ENCODE data around the gene SMG7. TPM values are rescaled to one million over a fixed set of nuclear protein-coding genes. Genes with fewer than 3 reads are reported as not detected.

SMG7 gene
- polyA plus RNA-seq, 1 donor from 2014 or later = 19.1 TPM

- Histone ChIP-seq H3K27ac (ENCODE audit: low read length) (no peak overlapping the region), H3K9ac (ENCODE audit: low read length) (no peak overlapping the region), H3K9me2 (ENCODE audit: insufficient read depth, low read length) (no peaks in the 10 kb centered on the region), H3K4me2 (ENCODE audit: low read length) (no peak overlapping the region), H3K36me3 (ENCODE audit: insufficient read depth, low read length) (no peaks in the 10 kb centered on the region), H3K79me2 (replicated peaks; ENCODE audit: insufficient read depth, low read length) (peaks cover 88% of the 10 kb centered on the region), H3K4me3 (ENCODE audit: low read length) (no peak overlapping the region), H3F3A (ENCODE audit: insufficient read depth, low read length, poor library complexity, severe bottlenecking) (no peaks in the 10 kb centered on the region), H4K20me1 (ENCODE audit: insufficient read depth) (no peaks in the 10 kb centered on the region), H3K27me3 (ENCODE audit: insufficient read depth, low read depth, low read length) (no peaks in the 10 kb centered on the region), H3K9me3 (ENCODE audit: low read length) (no peaks in the 10 kb centered on the region), H2AFZ (ENCODE audit: low read depth, low read length) (no peak overlapping the region)
- TF ChIP-seq CTCF (IDR thresholded peaks at IDR 0.05; ENCODE audit: poor library complexity, severe bottlenecking) (no peak), EZH2 (IDR thresholded peaks at IDR 0.05; ENCODE audit: borderline replicate concordance, insufficient read depth, low read length, poor library complexity, severe bottlenecking) (no peak), MXI1 (conservative IDR thresholded peaks at IDR 0.05; ENCODE audit: poor library complexity, severe bottlenecking) (no peak), SMC3 (conservative IDR thresholded peaks at IDR 0.05; ENCODE audit: poor library complexity) (no peak), TAF1 (IDR thresholded peaks at IDR 0.05; ENCODE audit: low read depth) (no peak), POLR2AphosphoS5 (IDR thresholded peaks at IDR 0.05) (no peak), RAD21 (conservative IDR thresholded peaks at IDR 0.05) (no peak)
- TF ChIP-seq, protein P1, sequence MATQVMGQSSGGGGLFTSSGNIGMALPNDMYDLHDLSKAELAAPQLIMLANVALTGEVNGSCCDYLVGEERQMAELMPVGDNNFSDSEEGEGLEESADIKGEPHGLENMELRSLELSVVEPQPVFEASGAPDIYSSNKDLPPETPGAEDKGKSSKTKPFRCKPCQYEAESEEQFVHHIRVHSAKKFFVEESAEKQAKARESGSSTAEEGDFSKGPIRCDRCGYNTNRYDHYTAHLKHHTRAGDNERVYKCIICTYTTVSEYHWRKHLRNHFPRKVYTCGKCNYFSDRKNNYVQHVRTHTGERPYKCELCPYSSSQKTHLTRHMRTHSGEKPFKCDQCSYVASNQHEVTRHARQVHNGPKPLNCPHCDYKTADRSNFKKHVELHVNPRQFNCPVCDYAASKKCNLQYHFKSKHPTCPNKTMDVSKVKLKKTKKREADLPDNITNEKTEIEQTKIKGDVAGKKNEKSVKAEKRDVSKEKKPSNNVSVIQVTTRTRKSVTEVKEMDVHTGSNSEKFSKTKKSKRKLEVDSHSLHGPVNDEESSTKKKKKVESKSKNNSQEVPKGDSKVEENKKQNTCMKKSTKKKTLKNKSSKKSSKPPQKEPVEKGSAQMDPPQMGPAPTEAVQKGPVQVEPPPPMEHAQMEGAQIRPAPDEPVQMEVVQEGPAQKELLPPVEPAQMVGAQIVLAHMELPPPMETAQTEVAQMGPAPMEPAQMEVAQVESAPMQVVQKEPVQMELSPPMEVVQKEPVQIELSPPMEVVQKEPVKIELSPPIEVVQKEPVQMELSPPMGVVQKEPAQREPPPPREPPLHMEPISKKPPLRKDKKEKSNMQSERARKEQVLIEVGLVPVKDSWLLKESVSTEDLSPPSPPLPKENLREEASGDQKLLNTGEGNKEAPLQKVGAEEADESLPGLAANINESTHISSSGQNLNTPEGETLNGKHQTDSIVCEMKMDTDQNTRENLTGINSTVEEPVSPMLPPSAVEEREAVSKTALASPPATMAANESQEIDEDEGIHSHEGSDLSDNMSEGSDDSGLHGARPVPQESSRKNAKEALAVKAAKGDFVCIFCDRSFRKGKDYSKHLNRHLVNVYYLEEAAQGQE (IDR thresholded peaks at IDR 0.05; ENCODE audit: borderline replicate concordance) = no peak
These were observed 12.0 kb downstream of the SMG7 start for GRCh38 chr1:183484254-183484653.

GRCh38 chr1:183484851-183485250 lies 12.6 kb downstream of the SMG7 start:
- Histone ChIP-seq H2AFZ (ENCODE audit: low read depth, low read length) (no peak overlapping the region), H3K9me3 (ENCODE audit: low read length) (no peaks in the 10 kb centered on the region), H3F3A (ENCODE audit: insufficient read depth, low read length, poor library complexity, severe bottlenecking) (no peaks in the 10 kb centered on the region), H3K4me3 (ENCODE audit: low read length) (no peak overlapping the region), H4K20me1 (ENCODE audit: insufficient read depth) (no peaks in the 10 kb centered on the region), H3K4me2 (ENCODE audit: low read length) (no peak overlapping the region), H3K9me2 (ENCODE audit: insufficient read depth, low read length) (no peaks in the 10 kb centered on the region), H3K27ac (ENCODE audit: low read length) (no peak overlapping the region), H3K27me3 (ENCODE audit: insufficient read depth, low read depth, low read length) (no peaks in the 10 kb centered on the region), H3K9ac (ENCODE audit: low read length) (no peak overlapping the region), H3K36me3 (ENCODE audit: insufficient read depth, low read length) (no peaks in the 10 kb centered on the region), H3K79me2 (replicated peaks; ENCODE audit: insufficient read depth, low read length) (peaks cover 88% of the 10 kb centered on the region)
- TF ChIP-seq RAD21 (conservative IDR thresholded peaks at IDR 0.05) (no peak), MXI1 (conservative IDR thresholded peaks at IDR 0.05; ENCODE audit: poor library complexity, severe bottlenecking) (no peak), CTCF (IDR thresholded peaks at IDR 0.05; ENCODE audit: poor library complexity, severe bottlenecking) (no peak), POLR2AphosphoS5 (IDR thresholded peaks at IDR 0.05) (no peak), SMC3 (conservative IDR thresholded peaks at IDR 0.05; ENCODE audit: poor library complexity) (no peak), TAF1 (IDR thresholded peaks at IDR 0.05; ENCODE audit: low read depth) (no peak), EZH2 (IDR thresholded peaks at IDR 0.05; ENCODE audit: borderline replicate concordance, insufficient read depth, low read length, poor library complexity, severe bottlenecking) (no peak), EP300 (conservative IDR thresholded peaks at IDR 0.05; ENCODE audit: poor library complexity, severe bottlenecking) (no peak)
- TF ChIP-seq, protein P1 (IDR thresholded peaks at IDR 0.05; ENCODE audit: borderline replicate concordance) = no peak

Data from neural cell (in vitro differentiated cells).